Measurements from ENCODE around the gene UMOD. TPM values are rescaled to one million over a fixed set of nuclear protein-coding genes. Genes with fewer than 3 reads are reported as not detected.

The UMOD gene
- total RNA-seq, 6 experiments from 2014 or later: not detected

Other genes with a start within 250 kb of the UMOD start
- gene GP2, start 25.2 kb downstream of the UMOD start, total RNA-seq (2021; fragmentation: NEBNext Ultra II Directional; extraction: Animal tissue kit (Norgen Biotek cat#: 25700)): not detected
- gene PDILT, start 52.0 kb upstream of the UMOD start, total RNA-seq (2021; fragmentation: NEBNext Ultra II Directional; extraction: Animal tissue kit (Norgen Biotek cat#: 25700)): not detected
- gene ACSM5, start 56.8 kb upstream of the UMOD start, total RNA-seq (2021; fragmentation: NEBNext Ultra II Directional; extraction: Animal tissue kit (Norgen Biotek cat#: 25700)): not detected
- gene ACSM2A, start 98.8 kb upstream of the UMOD start, total RNA-seq (2021; fragmentation: NEBNext Ultra II Directional; extraction: Animal tissue kit (Norgen Biotek cat#: 25700)): not detected
- not detected for gene ACSM2B, start 223.7 kb upstream of the UMOD start, total RNA-seq (2021; fragmentation: NEBNext Ultra II Directional; extraction: Animal tissue kit (Norgen Biotek cat#: 25700))